GM18520 (cell line): Measurements from ENCODE around the gene TMCO6.

Experiments
- ATAC-seq: cut with Tn5 transposase; IDR thresholded peaks from one replicate; pipeline ENCODE4 v1.9.1; 2021; ENCODE audit not compliant: unreplicated experiment

TMCO6 gene

DNA sequence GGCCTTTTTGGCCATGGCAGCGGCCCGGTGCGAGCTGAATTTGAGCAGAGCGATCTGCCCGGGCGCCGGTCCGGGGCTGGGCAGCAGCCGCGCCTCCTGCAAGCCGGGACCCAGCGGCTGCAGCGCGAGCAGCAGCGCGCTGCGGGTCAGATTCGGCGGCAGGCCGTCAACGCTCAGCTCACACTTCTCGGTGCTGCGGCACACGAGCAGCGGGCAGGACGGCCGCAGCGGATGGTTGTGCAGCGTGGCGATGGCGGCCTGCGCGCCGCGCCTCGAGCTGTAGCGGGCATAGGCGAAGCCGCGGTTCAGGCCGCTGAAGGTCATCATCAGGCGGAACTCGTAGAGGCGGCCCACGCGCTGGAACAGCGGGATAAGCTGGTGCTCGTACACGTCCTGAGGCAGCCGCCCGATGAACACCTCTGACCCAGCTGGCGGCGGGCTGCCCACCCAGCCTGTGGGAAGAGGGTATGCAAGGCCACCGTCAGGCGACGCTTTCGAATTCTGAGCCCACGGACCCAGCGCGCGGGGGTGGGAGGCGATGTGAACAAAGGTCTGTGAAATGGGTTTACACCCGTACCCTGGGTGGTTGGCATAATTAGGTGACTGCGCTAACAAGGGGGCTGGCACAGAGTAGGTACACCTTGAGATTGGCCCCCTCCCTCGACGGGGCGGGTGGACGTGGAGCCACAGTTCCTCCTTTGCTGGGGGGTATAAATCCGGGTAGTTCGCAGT is 33.4 kb downstream of the TMCO6 start:
- no peak for ATAC-seq

DNA sequence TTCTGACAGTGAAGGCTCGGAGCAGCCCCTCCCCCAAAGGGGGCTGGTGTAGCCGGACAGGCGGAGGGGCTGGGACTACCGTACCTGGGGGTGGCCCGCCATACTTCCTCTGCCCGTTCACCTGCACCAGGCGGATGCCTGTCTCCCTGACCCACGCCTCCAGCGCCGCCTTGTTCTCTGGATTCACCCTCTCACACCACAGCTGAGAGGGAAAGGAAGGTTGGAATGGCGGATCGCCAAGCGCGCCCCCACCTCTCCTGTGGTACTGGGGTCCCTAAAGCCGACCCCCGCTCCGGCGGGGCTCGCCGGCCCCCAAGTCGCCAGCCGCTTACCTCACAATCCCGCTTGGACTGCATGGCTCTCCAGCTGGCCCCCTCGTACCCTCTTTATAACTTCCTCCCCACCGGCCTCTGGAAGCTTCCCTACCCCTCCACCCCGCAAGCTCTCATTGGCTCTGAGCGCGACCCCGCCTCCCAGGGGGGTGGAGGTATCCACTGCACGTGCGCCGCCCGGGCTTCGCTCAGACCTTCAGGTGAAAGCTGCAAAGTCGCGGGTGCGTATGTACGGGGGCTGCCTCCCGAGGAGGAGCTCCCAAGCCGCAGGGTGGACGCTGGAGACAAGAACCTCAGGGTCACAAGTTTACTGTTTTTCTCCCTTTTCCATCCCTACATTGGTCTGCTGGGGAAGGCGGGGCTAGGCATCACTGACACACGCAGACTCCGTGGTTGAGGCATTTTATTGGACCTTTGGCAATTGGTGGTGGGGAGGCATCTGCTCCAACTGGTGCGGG is 34.1 kb downstream of the TMCO6 start, which contains the start of gene DND1:
TSS of gene DND1 (minus strand) at position 390 of the 790 bp plus-strand sequence. CDS start at position 356, 34 bp downstream.
- ATAC-seq = no peak

- no peak for ATAC-seq
These were observed 35.0 kb downstream of the TMCO6 start for GRCh38 chr5:140674211-140674610.

- no peak for ATAC-seq
These were observed 35.4 kb downstream of the TMCO6 start for GRCh38 chr5:140674629-140675028.

- no peak for ATAC-seq
These were observed 38.7 kb downstream of the TMCO6 start for GRCh38 chr5:140677947-140678346.

GRCh38 chr5:140678993-140679392 is 39.7 kb downstream of the TMCO6 start:
- ATAC-seq = no peak

DNA sequence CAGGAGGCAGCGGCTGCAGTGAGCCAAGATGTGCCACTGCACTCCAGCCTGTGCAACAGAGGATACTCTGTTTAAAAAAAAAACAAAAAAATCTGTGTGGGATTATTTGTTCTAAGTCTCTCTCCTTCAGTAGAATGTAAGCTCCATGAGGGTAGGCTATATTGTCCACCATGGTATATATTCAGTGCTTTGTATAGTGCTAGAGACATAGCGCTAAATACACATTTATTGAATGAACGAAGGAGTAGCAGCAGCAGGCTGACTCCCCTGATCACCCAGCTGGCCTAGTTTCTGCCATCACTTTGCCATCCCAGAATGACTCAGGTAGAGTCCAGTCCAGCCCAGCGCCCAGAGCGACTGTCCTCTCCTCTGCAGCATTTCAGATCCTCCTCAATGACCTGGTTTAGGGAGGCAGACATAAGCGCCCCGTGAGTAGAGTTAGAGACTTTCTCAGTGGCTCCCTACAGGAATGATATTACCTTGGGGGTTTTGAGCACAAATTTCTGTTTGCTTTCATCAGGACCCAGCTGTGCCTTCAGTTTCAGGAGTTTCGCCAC is 51.2 kb downstream of the TMCO6 start:
- ATAC-seq = no peak

- ATAC-seq = peak; percentile 97
These were observed 52.0 kb downstream of the TMCO6 start, which contains the start of the genes HARS1 and HARS2 for GRCh38 chr5:140690941-140691924. HARS1 (minus strand) TSS chr5:140691370; CDS start chr5:140691304, 66 bp downstream. HARS2 (plus strand) TSS chr5:140691455; CDS start chr5:140691649, 194 bp downstream.

DNA sequence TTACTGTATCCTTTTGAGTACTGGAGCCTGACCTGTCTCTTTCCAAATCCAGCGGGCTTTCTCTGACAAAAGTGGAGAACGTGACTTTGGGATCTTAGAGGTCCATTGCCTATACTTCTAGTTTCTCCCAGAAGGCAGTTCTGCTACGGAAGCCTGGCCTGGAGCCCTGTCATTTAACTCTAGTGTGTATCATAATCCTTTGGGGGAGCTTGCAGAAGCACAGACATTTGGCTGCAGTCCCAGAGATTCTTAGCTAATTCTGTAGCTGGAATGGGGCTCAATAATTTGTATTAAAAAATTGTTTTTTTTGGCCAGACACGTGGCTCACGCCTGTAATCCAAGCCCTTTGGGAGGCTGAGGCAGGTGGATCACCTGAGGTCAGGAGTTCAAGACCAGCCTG is 55.0 kb downstream of the TMCO6 start:
- ATAC-seq = no peak
